ENCODE results near the gene ALG6.
"Not testable (repeated sequence)": the region's sequence is repeated elsewhere in the genome, so short reads cannot be mapped to it uniquely, and the experiment has no call there.

Gene ALG6

GRCh38 chr1:63328122-63328521 lies 39.3 kb upstream of the ALG6 start:
- no peak for DNase-seq (ENCODE audit: low read depth in 1 of 2, low spot score in 1 of 2)

- no peak for DNase-seq (ENCODE audit: low read depth in 1 of 2, low spot score in 1 of 2)
Measured at GRCh38 chr1:63328781-63329180, 38.6 kb upstream of the ALG6 start.

- no peak for DNase-seq (ENCODE audit: low read depth in 1 of 2, low spot score in 1 of 2)
Measured at GRCh38 chr1:63329621-63330330, 37.7 kb upstream of the ALG6 start.

DNA sequence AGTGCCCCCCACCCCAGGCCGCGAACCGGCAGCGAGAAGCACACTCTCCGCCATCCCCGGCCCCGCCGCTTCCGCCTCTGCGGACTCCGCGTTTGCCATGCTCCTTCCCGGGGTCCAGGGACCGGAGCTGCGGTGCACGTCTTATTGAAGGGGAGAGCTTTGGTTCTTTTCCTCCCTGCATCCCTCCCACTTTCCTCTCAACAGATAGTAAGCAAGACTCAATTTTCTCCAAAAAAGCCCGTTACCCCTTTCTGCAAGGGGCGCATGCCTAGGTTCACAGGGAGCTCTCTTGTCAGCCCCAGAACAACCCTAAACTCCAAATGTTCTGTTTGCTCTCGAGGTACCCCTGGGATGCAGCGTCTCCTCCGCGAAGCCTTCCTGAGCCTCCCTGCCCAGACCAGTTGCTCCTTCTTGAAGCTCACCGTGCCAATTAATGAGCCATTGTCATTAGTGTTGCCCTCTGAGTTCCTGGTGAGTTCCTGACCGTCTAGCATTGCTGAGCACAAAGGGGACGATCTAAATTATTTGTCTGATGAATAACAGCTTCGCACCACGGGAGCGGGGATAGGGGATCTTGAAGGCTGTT lies 37.0 kb upstream of the ALG6 start:
- DNase-seq (ENCODE audit: low read depth in 1 of 2, low spot score in 1 of 2): no peak

DNA sequence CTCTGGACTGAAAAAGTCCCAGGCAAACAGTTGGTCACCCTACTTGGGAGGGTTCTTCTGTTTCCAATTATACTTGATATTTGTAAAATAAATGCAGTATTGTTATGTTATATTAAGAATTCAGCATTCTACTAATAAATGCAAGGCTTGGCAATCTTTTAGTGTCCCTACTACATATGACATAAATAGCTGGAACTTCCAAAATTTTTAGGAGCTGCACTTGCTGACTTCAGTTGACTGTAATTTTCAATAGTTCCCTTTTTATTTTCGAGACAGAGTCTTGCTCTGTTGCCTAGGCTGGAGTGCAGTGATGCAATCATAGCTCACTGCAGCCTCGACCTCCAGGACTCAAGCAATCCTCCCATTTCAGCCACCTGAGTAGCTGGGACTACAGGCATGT lies 25.0 kb upstream of the ALG6 start:
- no peak for DNase-seq (ENCODE audit: low read depth in 1 of 2, low spot score in 1 of 2)

DNA sequence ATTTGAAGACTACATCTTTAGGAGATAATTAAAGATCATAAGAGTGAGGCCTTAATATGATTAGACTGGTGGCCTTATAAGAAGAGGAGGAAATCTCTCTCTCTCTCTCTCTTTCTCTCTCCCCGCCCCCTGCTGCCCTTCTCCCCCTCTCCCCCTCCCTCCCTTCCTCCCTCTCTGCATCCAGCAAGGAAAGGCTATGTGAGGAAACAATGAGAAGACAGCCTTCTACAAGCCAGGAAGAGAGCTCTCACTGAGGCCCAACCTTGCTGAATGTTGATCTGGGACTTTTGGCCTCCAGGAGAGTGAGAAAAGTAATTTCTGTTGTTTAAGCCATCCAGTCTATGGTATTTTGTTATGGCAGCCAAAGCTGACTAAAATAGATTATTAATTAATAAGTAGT lies 23.5 kb upstream of the ALG6 start:
- no peak for DNase-seq (ENCODE audit: low read depth in 1 of 2, low spot score in 1 of 2)

DNA sequence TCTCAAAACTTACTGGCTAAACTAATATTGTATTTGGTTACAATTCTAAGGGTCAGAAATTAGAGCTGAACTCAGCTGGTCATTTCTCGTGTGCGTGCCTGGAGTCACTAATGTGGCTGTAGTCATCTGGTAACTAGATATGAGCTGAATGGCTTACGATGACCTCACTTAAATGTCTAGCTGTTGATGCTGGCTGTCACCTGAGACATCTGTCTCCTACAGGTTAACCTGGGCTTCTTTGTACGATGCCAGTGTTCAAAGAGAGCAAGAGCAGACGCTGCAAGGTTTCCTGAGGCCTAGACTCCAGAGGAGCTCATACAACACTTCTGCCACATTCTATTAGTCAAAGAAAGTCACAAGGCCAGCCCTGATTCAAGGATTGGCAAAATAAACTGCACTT lies 17.1 kb upstream of the ALG6 start:
- DNase-seq (ENCODE audit: low read depth in 1 of 2, low spot score in 1 of 2): no peak

DNA sequence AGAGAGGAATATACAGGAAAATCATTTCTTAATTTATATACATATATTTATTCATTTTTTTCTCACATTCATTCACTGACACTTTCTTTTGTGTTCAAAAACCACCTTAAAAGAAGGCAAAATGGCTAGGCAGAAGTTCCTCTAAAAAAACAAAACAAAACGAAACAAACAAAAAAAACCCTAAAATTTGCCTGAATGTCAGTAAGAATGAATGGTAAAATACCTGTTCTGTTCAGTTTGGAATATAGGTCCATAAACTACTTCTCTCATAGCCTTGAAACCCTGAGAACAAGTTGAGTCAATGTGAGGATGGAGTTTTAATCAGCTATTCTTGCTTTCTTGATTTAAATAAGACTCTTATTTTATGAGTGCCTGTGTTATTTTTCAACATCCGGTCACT lies 14.7 kb upstream of the ALG6 start:
- no peak for DNase-seq (ENCODE audit: low read depth in 1 of 2, low spot score in 1 of 2)

GRCh38 chr1:63356234-63356633 lies 11.2 kb upstream of the ALG6 start:
- DNase-seq (ENCODE audit: low read depth in 1 of 2, low spot score in 1 of 2): not testable (repeated sequence)

DNA sequence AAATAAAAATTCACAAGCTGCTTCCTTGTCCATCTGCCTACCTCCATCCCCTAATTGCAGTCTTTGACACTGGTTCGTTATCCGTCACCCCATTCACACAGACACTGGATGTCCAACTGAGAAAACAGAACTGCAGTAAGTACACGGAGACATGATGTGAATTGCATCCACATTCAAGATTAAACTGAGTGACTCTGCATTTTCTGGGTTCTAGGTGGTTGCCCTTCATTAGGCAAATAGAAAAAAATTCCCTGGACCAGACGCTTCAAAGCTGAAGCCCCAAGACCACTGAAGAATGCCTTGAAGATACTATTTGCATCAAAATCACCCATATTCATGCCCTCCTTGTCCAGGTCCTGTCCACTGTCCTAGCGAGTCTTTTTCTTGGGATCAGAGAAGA lies 7.9 kb upstream of the ALG6 start:
- no peak for DNase-seq (ENCODE audit: low read depth in 1 of 2, low spot score in 1 of 2)

DNA sequence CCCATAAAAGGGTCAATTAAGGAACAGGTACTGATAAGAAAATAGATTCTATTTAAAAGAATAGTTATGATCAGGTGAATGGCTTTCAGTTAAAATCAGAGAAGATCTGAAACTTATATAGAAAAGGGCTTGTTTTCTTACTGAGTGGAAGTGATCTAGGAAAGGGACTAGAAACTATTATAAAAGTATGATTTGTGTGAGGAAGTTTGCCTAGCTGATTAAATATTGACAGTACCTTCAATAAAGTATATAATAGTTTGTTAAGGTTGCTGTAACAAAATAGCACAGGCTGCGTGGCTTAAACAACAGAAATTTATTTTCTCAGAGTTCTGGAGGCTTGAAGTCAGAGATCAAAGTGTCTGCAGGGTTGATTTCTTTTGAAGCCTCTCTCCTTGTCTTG lies 5.4 kb upstream of the ALG6 start:
- DNase-seq (ENCODE audit: low read depth in 1 of 2, low spot score in 1 of 2): no peak

DNA sequence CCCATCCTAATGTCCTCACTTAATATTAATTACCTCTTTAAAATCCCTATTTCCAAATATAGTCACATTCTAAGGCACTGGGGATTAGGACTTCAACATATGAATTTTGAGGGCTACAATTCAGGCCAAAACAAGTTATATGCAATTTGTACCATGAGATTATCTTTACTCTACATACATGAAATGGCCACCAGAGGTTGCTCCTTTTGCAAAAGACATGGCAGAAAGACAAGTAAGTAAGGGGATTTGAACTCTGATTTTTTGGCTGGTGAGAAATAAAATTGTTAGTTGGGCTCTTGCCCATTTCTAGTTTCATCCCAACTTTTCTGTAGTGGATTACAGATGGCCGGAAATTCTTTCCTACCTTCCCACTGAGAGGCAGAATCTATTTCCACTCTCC lies 4.8 kb upstream of the ALG6 start:
- DNase-seq (ENCODE audit: low read depth in 1 of 2, low spot score in 1 of 2): no peak

GRCh38 chr1:63363014-63363413 lies 4.4 kb upstream of the ALG6 start:
- DNase-seq (ENCODE audit: low read depth in 1 of 2, low spot score in 1 of 2): no peak

- DNase-seq (ENCODE audit: low read depth in 1 of 2, low spot score in 1 of 2): no peak
Measured at GRCh38 chr1:63366908-63367214, 566 bp upstream of the ALG6 start.

- DNase-seq (ENCODE audit: low read depth in 1 of 2, low spot score in 1 of 2): no peak
Measured at GRCh38 chr1:63368131-63368530, 704 bp downstream of the ALG6 start.

DNA sequence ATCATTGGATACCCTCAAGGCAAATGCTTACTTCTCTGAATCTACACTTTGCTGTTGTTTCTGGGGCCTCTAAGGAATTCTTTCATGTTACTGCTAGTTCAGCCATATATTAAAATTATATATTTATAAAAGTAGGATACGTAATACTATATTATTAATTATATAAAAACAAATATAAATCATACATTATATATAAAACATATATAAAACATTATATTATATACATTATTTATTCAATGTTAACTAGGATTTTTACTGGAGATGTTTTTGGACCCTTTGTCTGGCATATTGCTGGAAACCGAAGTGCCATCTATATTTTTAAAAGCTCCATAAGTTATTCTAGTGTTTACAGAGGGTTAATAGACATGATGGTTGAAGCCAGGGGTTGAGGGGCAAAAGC lies 12.2 kb downstream of the ALG6 start:
- no peak for DNase-seq (ENCODE audit: low read depth in 1 of 2, low spot score in 1 of 2)

DNA sequence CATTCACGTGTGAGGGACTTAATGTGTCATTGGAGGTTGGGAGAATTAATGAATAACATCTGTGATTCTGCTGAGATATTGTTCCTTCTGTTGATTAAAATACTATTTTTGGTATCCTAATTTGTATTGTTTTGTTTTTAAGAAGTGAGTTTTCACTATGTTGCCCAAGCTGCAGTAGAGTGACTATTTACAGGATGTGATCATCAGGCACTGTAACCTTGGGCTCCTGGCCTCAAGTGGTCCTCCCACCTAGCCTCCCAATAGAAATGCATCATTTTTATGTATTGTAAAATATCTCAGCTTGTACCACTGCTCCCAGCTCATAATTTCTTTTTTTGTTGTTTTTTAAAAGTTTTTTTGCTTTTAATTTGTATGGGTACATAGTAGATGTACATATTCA lies 14.3 kb downstream of the ALG6 start:
- no peak for DNase-seq (ENCODE audit: low read depth in 1 of 2, low spot score in 1 of 2)

DNA sequence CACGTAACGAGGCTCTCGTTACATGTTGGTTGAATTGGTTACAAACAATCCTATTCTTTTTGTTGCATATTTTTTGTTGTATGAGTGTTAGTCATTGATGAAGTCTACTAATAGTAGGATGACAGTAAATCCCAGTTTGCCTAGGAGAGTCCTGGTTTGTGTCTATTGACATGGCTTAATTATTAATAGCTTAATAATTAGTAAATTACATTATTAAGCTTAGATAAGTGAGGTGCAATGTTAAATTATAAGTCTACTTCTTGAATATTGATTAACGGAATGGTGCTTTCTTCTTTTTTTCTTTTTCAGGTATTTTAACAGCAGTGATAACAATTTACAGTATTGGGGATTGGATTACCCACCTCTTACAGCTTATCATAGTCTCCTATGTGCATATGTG lies 34.5 kb downstream of the ALG6 start:
- no peak for DNase-seq (ENCODE audit: low read depth in 1 of 2, low spot score in 1 of 2)

DNA sequence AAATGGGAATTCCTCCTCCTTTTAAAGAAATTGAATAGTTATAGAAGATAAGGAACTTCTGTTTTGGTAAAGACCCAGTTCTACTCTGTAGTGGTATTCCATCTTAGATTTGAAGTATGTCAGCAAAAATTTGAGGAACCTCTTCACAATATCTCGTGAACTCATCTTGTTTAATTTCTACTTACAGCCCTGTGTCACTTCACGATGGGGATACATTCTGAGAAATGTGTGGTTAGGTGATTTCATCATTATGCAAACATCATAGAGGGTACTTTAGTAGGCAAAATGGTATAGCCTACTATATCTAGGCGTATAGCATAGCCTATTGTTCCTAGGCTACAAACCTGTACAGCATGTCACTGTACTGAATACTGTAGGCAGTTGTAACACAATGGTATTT lies 36.0 kb downstream of the ALG6 start:
- DNase-seq (ENCODE audit: low read depth in 1 of 2, low spot score in 1 of 2): no peak

- no peak for DNase-seq (ENCODE audit: low read depth in 1 of 2, low spot score in 1 of 2)
Measured at GRCh38 chr1:63405021-63405420, 37.6 kb downstream of the ALG6 start.

- no peak for DNase-seq (ENCODE audit: low read depth in 1 of 2, low spot score in 1 of 2)
Measured at GRCh38 chr1:63405987-63406386, 38.6 kb downstream of the ALG6 start.

DNA sequence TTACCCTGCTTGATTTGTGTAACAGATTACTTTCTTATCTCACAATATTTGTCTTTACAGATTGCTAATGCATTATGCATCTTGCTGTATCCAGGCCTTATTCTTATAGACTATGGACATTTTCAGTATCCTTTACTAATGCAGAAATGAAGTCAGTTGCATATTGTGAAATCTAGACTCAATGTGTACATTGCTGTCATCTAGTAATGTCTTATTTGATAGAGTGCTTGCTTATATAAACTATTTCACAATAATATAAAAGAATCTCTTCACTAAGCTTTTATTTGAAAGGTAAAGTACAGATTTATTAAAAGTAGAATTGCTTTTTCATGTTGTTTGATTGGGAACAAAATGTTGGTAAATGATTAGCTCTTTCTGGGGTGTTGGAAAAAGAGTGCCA lies 39.6 kb downstream of the ALG6 start:
- no peak for DNase-seq (ENCODE audit: low read depth in 1 of 2, low spot score in 1 of 2)

DNA sequence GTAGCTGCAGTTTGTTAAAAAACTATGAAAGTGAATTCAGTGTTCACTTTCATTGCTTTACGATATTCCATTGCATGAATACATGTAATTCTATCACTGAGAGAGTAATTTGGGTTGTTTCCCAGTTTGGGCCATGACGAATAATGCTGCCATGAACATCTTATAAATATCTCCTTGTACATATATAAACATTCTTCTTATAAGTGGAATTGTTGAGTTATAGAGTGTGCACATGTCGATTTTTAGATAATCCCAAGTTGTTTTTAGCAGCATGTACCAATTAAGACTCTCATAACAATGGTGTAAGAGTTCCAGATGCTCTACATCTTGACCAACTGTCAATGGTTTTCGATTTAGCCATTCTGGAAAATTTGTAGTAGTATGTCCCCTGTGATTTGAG lies 40.9 kb downstream of the ALG6 start:
- DNase-seq (ENCODE audit: low read depth in 1 of 2, low spot score in 1 of 2): no peak

DNA sequence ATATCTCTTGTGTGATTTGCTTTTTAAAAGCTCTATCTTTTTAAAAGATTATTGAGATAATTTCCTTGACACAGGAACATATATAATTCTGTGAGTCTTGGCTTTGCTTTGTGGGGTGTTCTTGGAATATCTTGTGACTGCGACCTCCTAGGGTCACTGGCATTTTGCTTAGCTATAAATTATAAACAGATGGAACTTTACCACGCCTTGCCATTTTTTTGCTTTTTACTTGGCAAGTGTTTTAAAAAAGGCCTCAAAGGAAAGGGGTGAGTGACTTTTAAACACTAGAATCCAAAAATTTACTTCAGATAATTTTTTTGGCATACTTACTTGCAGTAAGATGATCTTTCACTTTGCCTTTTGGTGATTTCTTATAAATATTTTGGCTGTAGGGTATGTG lies 43.6 kb downstream of the ALG6 start:
- DNase-seq (ENCODE audit: low read depth in 1 of 2, low spot score in 1 of 2): no peak

Measured in activated CD4-positive, alpha-beta T cell treated with anti-CD3 and anti-CD28 coated beads, Interleukin-2, amount 50 U/mL, for 24 hours (primary cell).